ENCODE results near the gene EXOSC10.

GRCh38 chr1:11031624-11032262 is 67.9 kb downstream of the EXOSC10 start:
- TF ChIP-seq POLR2A (IDR thresholded peaks at IDR 0.05; ENCODE audit: low read length): no peak
- TF ChIP-seq MAFK (IDR thresholded peaks at IDR 0.05; ENCODE audit: partially characterized antibody): no peak
- TF ChIP-seq NPAS2 (CRISPR knock-in tag; IDR thresholded peaks at IDR 0.05; ENCODE audit: borderline replicate concordance): no peak
- TF ChIP-seq RNF2 (IDR thresholded peaks at IDR 0.05; ENCODE audit: borderline replicate concordance, low read depth): no peak
- no peak for TF ChIP-seq CTCF (IDR thresholded peaks at IDR 0.05)
- TF ChIP-seq EP300 (IDR thresholded peaks at IDR 0.05): no peak
- TF ChIP-seq CEBPB (IDR thresholded peaks at IDR 0.05): no peak
- TF ChIP-seq PBX3 (IDR thresholded peaks at IDR 0.05): no peak
- TF ChIP-seq SREBF2 (IDR thresholded peaks at IDR 0.05): no peak
- TF ChIP-seq CHD2 (IDR thresholded peaks at IDR 0.05; ENCODE audit: low read length, partially characterized antibody): no peak
- TF ChIP-seq ESRRA (IDR thresholded peaks at IDR 0.05; ENCODE audit: borderline replicate concordance, low read length): no peak
- no peak for TF ChIP-seq KDM1A (IDR thresholded peaks at IDR 0.05; ENCODE audit: low read depth)
- TF ChIP-seq REST (IDR thresholded peaks at IDR 0.05): no peak

Measured in A549 (cell line).